ENCODE results near the gene STX16.

The STX16 gene

DNA sequence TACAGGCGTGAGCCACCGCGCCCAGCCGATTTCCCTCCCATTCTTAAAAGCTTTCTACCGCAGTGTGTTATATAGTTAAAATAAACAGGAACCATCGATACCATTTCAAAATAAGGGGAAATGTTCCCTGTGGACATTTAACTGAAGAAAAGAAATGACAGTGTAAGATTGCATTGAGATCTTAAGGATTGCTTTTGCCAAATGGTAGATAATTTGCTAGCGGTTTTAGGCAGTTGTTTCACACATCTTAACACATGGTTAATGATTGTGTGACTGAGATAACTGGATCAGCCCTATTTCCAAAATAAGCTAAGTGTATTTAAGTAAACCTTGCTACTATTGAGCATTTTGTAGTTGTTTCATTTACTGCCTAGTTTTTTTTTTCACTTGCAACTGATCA, 15.6 kb downstream of the STX16 start:
- no peak for ATAC-seq
- TF ChIP-seq, protein P1, sequence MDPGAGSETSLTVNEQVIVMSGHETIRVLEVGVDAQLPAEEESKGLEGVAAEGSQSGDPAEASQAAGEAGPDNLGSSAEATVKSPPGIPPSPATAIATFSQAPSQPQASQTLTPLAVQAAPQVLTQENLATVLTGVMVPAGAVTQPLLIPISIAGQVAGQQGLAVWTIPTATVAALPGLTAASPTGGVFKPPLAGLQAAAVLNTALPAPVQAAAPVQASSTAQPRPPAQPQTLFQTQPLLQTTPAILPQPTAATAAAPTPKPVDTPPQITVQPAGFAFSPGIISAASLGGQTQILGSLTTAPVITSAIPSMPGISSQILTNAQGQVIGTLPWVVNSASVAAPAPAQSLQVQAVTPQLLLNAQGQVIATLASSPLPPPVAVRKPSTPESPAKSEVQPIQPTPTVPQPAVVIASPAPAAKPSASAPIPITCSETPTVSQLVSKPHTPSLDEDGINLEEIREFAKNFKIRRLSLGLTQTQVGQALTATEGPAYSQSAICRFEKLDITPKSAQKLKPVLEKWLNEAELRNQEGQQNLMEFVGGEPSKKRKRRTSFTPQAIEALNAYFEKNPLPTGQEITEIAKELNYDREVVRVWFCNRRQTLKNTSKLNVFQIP (CRISPR knock-in tag; IDR thresholded peaks at IDR 0.05; ENCODE audit: borderline replicate concordance, low read depth), result no peak
- TF ChIP-seq BACH2 (CRISPR knock-in tag; IDR thresholded peaks at IDR 0.05; ENCODE audit: borderline replicate concordance) (no peak), CSRNP3 (CRISPR knock-in tag; IDR thresholded peaks at IDR 0.05) (no peak), ZC3H10 (CRISPR knock-in tag; IDR thresholded peaks at IDR 0.05) (no peak), OSR1 (CRISPR knock-in tag; IDR thresholded peaks at IDR 0.05) (no peak), ARNTL (CRISPR knock-in tag; IDR thresholded peaks at IDR 0.05; ENCODE audit: borderline replicate concordance, low read depth) (no peak), ZFP30 (CRISPR knock-in tag; IDR thresholded peaks at IDR 0.05) (no peak), ISL1 (CRISPR knock-in tag; IDR thresholded peaks at IDR 0.05) (no peak), PPARA (CRISPR knock-in tag; IDR thresholded peaks at IDR 0.05; ENCODE audit: borderline replicate concordance) (no peak), ZNF8 (CRISPR knock-in tag; IDR thresholded peaks at IDR 0.05) (no peak), ZFP3 (CRISPR knock-in tag; IDR thresholded peaks at IDR 0.05) (no peak), TOX (CRISPR knock-in tag; IDR thresholded peaks at IDR 0.05; ENCODE audit: borderline replicate concordance) (no peak), RARB (CRISPR knock-in tag; IDR thresholded peaks at IDR 0.05) (no peak), TCF4 (CRISPR knock-in tag; IDR thresholded peaks at IDR 0.05; ENCODE audit: borderline replicate concordance) (no peak)
- TF ChIP-seq, protein P2, sequence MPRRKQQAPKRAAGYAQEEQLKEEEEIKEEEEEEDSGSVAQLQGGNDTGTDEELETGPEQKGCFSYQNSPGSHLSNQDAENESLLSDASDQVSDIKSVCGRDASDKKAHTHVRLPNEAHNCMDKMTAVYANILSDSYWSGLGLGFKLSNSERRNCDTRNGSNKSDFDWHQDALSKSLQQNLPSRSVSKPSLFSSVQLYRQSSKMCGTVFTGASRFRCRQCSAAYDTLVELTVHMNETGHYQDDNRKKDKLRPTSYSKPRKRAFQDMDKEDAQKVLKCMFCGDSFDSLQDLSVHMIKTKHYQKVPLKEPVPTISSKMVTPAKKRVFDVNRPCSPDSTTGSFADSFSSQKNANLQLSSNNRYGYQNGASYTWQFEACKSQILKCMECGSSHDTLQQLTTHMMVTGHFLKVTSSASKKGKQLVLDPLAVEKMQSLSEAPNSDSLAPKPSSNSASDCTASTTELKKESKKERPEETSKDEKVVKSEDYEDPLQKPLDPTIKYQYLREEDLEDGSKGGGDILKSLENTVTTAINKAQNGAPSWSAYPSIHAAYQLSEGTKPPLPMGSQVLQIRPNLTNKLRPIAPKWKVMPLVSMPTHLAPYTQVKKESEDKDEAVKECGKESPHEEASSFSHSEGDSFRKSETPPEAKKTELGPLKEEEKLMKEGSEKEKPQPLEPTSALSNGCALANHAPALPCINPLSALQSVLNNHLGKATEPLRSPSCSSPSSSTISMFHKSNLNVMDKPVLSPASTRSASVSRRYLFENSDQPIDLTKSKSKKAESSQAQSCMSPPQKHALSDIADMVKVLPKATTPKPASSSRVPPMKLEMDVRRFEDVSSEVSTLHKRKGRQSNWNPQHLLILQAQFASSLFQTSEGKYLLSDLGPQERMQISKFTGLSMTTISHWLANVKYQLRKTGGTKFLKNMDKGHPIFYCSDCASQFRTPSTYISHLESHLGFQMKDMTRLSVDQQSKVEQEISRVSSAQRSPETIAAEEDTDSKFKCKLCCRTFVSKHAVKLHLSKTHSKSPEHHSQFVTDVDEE (CRISPR knock-in tag; IDR thresholded peaks at IDR 0.05), result no peak
- TF ChIP-seq, protein P3, sequence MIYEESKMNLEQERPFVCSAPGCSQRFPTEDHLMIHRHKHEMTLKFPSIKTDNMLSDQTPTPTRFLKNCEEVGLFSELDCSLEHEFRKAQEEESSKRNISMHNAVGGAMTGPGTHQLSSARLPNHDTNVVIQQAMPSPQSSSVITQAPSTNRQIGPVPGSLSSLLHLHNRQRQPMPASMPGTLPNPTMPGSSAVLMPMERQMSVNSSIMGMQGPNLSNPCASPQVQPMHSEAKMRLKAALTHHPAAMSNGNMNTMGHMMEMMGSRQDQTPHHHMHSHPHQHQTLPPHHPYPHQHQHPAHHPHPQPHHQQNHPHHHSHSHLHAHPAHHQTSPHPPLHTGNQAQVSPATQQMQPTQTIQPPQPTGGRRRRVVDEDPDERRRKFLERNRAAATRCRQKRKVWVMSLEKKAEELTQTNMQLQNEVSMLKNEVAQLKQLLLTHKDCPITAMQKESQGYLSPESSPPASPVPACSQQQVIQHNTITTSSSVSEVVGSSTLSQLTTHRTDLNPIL (CRISPR knock-in tag; IDR thresholded peaks at IDR 0.05; ENCODE audit: low read depth), result no peak
- TF ChIP-seq, protein P4, sequence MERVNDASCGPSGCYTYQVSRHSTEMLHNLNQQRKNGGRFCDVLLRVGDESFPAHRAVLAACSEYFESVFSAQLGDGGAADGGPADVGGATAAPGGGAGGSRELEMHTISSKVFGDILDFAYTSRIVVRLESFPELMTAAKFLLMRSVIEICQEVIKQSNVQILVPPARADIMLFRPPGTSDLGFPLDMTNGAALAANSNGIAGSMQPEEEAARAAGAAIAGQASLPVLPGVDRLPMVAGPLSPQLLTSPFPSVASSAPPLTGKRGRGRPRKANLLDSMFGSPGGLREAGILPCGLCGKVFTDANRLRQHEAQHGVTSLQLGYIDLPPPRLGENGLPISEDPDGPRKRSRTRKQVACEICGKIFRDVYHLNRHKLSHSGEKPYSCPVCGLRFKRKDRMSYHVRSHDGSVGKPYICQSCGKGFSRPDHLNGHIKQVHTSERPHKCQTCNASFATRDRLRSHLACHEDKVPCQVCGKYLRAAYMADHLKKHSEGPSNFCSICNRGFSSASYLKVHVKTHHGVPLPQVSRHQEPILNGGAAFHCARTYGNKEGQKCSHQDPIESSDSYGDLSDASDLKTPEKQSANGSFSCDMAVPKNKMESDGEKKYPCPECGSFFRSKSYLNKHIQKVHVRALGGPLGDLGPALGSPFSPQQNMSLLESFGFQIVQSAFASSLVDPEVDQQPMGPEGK (CRISPR knock-in tag; IDR thresholded peaks at IDR 0.05; ENCODE audit: borderline replicate concordance), result no peak

- ATAC-seq, result no peak
Observed at GRCh38 chr20:58667975-58668374, 16.9 kb downstream of the STX16 start.

More at GRCh38 chr20:58667975-58668374, 16.9 kb downstream of the STX16 start:
- TF ChIP-seq GLIS3 (CRISPR knock-in tag; IDR thresholded peaks at IDR 0.05) (no peak), ZFP30 (CRISPR knock-in tag; IDR thresholded peaks at IDR 0.05) (no peak), BACH2 (CRISPR knock-in tag; IDR thresholded peaks at IDR 0.05; ENCODE audit: borderline replicate concordance) (no peak), PPARA (CRISPR knock-in tag; IDR thresholded peaks at IDR 0.05; ENCODE audit: borderline replicate concordance) (no peak), ARNTL (CRISPR knock-in tag; IDR thresholded peaks at IDR 0.05; ENCODE audit: borderline replicate concordance, low read depth) (no peak), CSRNP3 (CRISPR knock-in tag; IDR thresholded peaks at IDR 0.05) (no peak), TOX (CRISPR knock-in tag; IDR thresholded peaks at IDR 0.05; ENCODE audit: borderline replicate concordance) (no peak), ZNF70 (CRISPR knock-in tag; IDR thresholded peaks at IDR 0.05) (no peak), CSDC2 (CRISPR knock-in tag; IDR thresholded peaks at IDR 0.05) (no peak)
- TF ChIP-seq, protein P1 (CRISPR knock-in tag; IDR thresholded peaks at IDR 0.05; ENCODE audit: borderline replicate concordance, low read depth), result no peak
- TF ChIP-seq, protein P3 (CRISPR knock-in tag; IDR thresholded peaks at IDR 0.05; ENCODE audit: low read depth), result no peak

Measured in SK-N-SH treated with all-trans-retinoic acid at 6 μM for 48 hours (cell line).